Measurements from ENCODE around the gene PNLIPRP1. TPM values are rescaled to one million over a fixed set of nuclear protein-coding genes. Genes with fewer than 3 reads are reported as not detected.

The PNLIPRP1 gene
- total and polyA plus RNA-seq, 2 of the 4 experiments (the other 2 are of a cell fraction): not detected

DNA sequence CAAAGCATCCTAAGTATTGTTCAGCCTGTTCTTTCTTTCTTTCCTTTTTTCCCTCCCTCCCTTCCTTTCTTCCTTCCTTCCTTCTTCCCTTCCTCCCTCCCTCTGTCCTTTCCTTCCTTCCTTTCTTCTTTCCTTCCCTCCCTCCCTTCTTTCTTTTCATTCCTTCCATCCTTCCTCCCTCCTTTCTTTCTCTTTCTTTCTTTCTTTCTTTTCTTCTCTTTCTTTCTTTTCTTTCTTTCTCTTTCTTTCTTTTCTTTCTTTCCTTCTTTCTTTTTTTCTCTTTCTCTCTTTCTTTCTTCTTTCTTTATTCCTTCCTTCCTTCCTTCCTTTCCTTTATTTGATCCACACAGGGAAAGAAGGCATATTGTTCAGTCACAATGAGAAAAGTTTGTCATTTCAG is 23.8 kb upstream of the PNLIPRP1 start:
- no peak overlapping the region for H3K4me2 ChIP-seq (ENCODE audit: low read depth, low read length)
- no peak overlapping the region for H3K23ac ChIP-seq (ENCODE audit: low read depth, low read length)
- ChIA-PET CTCF (no interaction called here), POLR2A (ENCODE audit: unreplicated experiment) (no interaction called here)
- no peak overlapping the region for H4K91ac ChIP-seq (ENCODE audit: insufficient read depth, low read depth, low read length)
- no TSS peak for BruUV-seq (replicated peaks)
- H3K9me3 ChIP-seq (ENCODE audit: control insufficient read depth, insufficient read depth, low read length): no peaks in the 10 kb centered on the region
- no peak overlapping the region for H3K18ac ChIP-seq (ENCODE audit: low read depth, low read length)
- intact Hi-C loops (cut with micrococcal nuclease): no loop called here
- H3K4me1 ChIP-seq (ENCODE audit: control insufficient read depth, insufficient read depth, low read length): no peaks in the 10 kb centered on the region
- no peak for TF ChIP-seq SMC3 (IDR thresholded peaks at IDR 0.05; ENCODE audit: low read depth, low read length)
- TF ChIP-seq MAZ (IDR thresholded peaks at IDR 0.05; ENCODE audit: borderline replicate concordance, low read depth, low read length): no peak
- no peak for TF ChIP-seq MAFK (IDR thresholded peaks at IDR 0.05; ENCODE audit: low read depth, low read length)
- TF ChIP-seq RFX5 (IDR thresholded peaks at IDR 0.05; ENCODE audit: low read depth, low read length): no peak
- TF ChIP-seq MXI1 (IDR thresholded peaks at IDR 0.05; ENCODE audit: borderline replicate concordance, low read depth, low read length): no peak
- TF ChIP-seq, protein P1, sequence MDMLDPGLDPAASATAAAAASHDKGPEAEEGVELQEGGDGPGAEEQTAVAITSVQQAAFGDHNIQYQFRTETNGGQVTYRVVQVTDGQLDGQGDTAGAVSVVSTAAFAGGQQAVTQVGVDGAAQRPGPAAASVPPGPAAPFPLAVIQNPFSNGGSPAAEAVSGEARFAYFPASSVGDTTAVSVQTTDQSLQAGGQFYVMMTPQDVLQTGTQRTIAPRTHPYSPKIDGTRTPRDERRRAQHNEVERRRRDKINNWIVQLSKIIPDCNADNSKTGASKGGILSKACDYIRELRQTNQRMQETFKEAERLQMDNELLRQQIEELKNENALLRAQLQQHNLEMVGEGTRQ (IDR thresholded peaks at IDR 0.05; ENCODE audit: low read depth, low read length): no peak
- no peak for TF ChIP-seq CEBPB (IDR thresholded peaks at IDR 0.05; ENCODE audit: low read depth, low read length)
- TF ChIP-seq, protein P2, sequence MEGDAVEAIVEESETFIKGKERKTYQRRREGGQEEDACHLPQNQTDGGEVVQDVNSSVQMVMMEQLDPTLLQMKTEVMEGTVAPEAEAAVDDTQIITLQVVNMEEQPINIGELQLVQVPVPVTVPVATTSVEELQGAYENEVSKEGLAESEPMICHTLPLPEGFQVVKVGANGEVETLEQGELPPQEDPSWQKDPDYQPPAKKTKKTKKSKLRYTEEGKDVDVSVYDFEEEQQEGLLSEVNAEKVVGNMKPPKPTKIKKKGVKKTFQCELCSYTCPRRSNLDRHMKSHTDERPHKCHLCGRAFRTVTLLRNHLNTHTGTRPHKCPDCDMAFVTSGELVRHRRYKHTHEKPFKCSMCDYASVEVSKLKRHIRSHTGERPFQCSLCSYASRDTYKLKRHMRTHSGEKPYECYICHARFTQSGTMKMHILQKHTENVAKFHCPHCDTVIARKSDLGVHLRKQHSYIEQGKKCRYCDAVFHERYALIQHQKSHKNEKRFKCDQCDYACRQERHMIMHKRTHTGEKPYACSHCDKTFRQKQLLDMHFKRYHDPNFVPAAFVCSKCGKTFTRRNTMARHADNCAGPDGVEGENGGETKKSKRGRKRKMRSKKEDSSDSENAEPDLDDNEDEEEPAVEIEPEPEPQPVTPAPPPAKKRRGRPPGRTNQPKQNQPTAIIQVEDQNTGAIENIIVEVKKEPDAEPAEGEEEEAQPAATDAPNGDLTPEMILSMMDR (conservative IDR thresholded peaks at IDR 0.05; ENCODE audit: low read depth, low read length): no peak
- no peak for TF ChIP-seq RCOR1 (IDR thresholded peaks at IDR 0.05; ENCODE audit: insufficient replicate concordance, low read length)
- TF ChIP-seq, protein P3, sequence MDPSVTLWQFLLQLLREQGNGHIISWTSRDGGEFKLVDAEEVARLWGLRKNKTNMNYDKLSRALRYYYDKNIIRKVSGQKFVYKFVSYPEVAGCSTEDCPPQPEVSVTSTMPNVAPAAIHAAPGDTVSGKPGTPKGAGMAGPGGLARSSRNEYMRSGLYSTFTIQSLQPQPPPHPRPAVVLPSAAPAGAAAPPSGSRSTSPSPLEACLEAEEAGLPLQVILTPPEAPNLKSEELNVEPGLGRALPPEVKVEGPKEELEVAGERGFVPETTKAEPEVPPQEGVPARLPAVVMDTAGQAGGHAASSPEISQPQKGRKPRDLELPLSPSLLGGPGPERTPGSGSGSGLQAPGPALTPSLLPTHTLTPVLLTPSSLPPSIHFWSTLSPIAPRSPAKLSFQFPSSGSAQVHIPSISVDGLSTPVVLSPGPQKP (IDR thresholded peaks at IDR 0.05; ENCODE audit: borderline replicate concordance, low read depth, low read length): no peak
- no peak for TF ChIP-seq FOS (IDR thresholded peaks at IDR 0.05; ENCODE audit: low read depth, low read length)
- TF ChIP-seq POLR2A (IDR thresholded peaks at IDR 0.05; ENCODE audit: low read depth, low read length): no peak
- no peak for TF ChIP-seq CHD1 (IDR thresholded peaks at IDR 0.05; ENCODE audit: low read depth, low read length)
- TF ChIP-seq NFE2L2 (IDR thresholded peaks at IDR 0.05; ENCODE audit: low read depth, low read length): no peak
- TF ChIP-seq RAD21 (IDR thresholded peaks at IDR 0.05; ENCODE audit: low read length): no peak
- TF ChIP-seq BHLHE40 (IDR thresholded peaks at IDR 0.05; ENCODE audit: low read depth, low read length): no peak
- H2BK20ac ChIP-seq (ENCODE audit: low read depth, low read length): no peak overlapping the region
- in situ Hi-C loops (cut with MboI; ENCODE audit: low sequenced_read_pairs): no loop called here
- H3K9ac ChIP-seq (ENCODE audit: low read depth, low read length): no peak overlapping the region
- no peak overlapping the region for H3K4ac ChIP-seq (ENCODE audit: low read depth, low read length)
- dilution Hi-C loops (cut with HindIII; ENCODE audit: low sequenced_read_pairs, unreplicated experiment): no loop called here
- no peak overlapping the region for H2AK5ac ChIP-seq (ENCODE audit: low read depth, low read length)
- H3K27me3 ChIP-seq (ENCODE audit: control insufficient read depth, insufficient read depth, low read length): no peaks in the 10 kb centered on the region
- DNase-seq: no peak
- no peak overlapping the region for H3K56ac ChIP-seq (ENCODE audit: extremely low read depth, insufficient read depth, low read length)
- no peak for ATAC-seq (ENCODE audit: low read depth)
- H3K36me3 ChIP-seq (ENCODE audit: control insufficient read depth, insufficient read depth, low read length): no peaks in the 10 kb centered on the region
- H3K27ac ChIP-seq (ENCODE audit: insufficient read depth, low read length): no peak overlapping the region
- H2BK15ac ChIP-seq (ENCODE audit: low read depth, low read length): no peak overlapping the region
- no peaks in the 10 kb centered on the region for H3K9me1 ChIP-seq (ENCODE audit: insufficient read depth, low read length)
- no peak overlapping the region for H2BK5ac ChIP-seq (ENCODE audit: low read depth, low read length, poor library complexity, severe bottlenecking)
- no peaks in the 10 kb centered on the region for H4K20me1 ChIP-seq (ENCODE audit: insufficient read depth, low read length)
- no peak overlapping the region for H3K14ac ChIP-seq (replicated peaks; ENCODE audit: low read depth, low read length)
- H2AK9ac ChIP-seq (replicated peaks; ENCODE audit: low read depth, low read length, poor library complexity): no peak overlapping the region
- no peak overlapping the region for H2AFZ ChIP-seq (replicated peaks; ENCODE audit: low read length, poor library complexity)
- no peak overlapping the region for H2BK120ac ChIP-seq (ENCODE audit: low read depth, low read length)
- no peaks in the 10 kb centered on the region for H3K79me1 ChIP-seq (ENCODE audit: low read depth in 1 of 2, low read length in 2 of 2)
- H3K4me3 ChIP-seq (ENCODE audit: insufficient read depth, low read depth, low read length): no peak overlapping the region
- H4K8ac ChIP-seq (ENCODE audit: low read depth in 2 of 2, low read length in 2 of 2): no peak overlapping the region
- no peak overlapping the region for H4K5ac ChIP-seq (ENCODE audit: low read depth, low read length)

Measured in IMR-90 (cell line).